HL-60 (cell line): ENCODE data around the gene ATP10A.
"Not testable (repeated sequence)": the region's sequence is repeated elsewhere in the genome, so short reads cannot be mapped to it uniquely, and the experiment has no call there.

Experiments used
- DNase-seq, 2 experiments: peaks; one replicate each; pipeline ENCODE4 v3.0.0-alpha.2; 2010 to 2020; ENCODE audit warnings: low read depth in 1 of 2, low spot score in 1 of 2
- H3K27ac ChIP-seq: fragments of 250-450 bp; sonication (Bioruptor Pico); replicated peaks from 2 replicates; pipeline ENCODE4 v1.5.1; 2020; ENCODE audit warnings: mild to moderate bottlenecking, moderate library complexity
- H3K27me3 ChIP-seq: fragments of 250-450 bp; sonication (Bioruptor Pico); 2 replicates; pipeline ENCODE4 v1.5.1; 2021; ENCODE audit warnings: mild to moderate bottlenecking, moderate library complexity; ENCODE audit not compliant: insufficient read depth, poor library complexity, severe bottlenecking
- H3K4me3 ChIP-seq: replicated peaks from 2 replicates; pipeline ENCODE4 v1.5.1; 2011; ENCODE audit warnings: mild to moderate bottlenecking, control low read depth, low read length; ENCODE audit not compliant: insufficient read depth
- CTCF ChIP-seq: IDR thresholded peaks from one replicate; pipeline ENCODE4 v1.5.1; 2011; ENCODE audit warnings: low read length, control low read depth, inconsistent platforms; ENCODE audit not compliant: insufficient read depth
- GABPA ChIP-seq: IDR thresholded peaks from 2 replicates; pipeline ENCODE4 v1.6.1; 2012; ENCODE audit warnings: low read depth
- POLR2AphosphoS5 ChIP-seq: IDR thresholded peaks from 2 replicates; pipeline ENCODE4 v1.6.1; 2012; ENCODE audit warnings: low read depth
- SPI1 ChIP-seq: IDR thresholded peaks from 2 replicates; pipeline ENCODE4 v1.6.1; 2012; ENCODE audit warnings: low read depth, mild to moderate bottlenecking, borderline replicate concordance
- TF ChIP-seq, protein P1 (sequence below): IDR thresholded peaks from 2 replicates; pipeline ENCODE4 v1.6.1; 2012; ENCODE audit warnings: low read depth; ENCODE audit not compliant: insufficient replicate concordance

Gene ATP10A

GRCh38 chr15:25860885-25861866 lies 2.0 kb downstream of the ATP10A start:
- Histone ChIP-seq H3K27me3 (peaks cover 4% of the 10 kb centered on the region), H3K27ac (no peak overlapping the region), H3K4me3 (no peak overlapping the region)
- no peak for DNase-seq
- TF ChIP-seq SPI1 (0 out of 2 replicates have a peak, but pooled peaks have one; percentile 3), GABPA (no peak)

GRCh38 chr15:25859838-25860645 lies 3.1 kb downstream of the ATP10A start:
- DNase-seq = no peak
- no peak overlapping the region for H3K27ac ChIP-seq
- no peak overlapping the region for H3K4me3 ChIP-seq
- TF ChIP-seq CTCF (no peak), GABPA (no peak), POLR2AphosphoS5 (no peak), SPI1 (no peak)
- TF ChIP-seq, protein P1, sequence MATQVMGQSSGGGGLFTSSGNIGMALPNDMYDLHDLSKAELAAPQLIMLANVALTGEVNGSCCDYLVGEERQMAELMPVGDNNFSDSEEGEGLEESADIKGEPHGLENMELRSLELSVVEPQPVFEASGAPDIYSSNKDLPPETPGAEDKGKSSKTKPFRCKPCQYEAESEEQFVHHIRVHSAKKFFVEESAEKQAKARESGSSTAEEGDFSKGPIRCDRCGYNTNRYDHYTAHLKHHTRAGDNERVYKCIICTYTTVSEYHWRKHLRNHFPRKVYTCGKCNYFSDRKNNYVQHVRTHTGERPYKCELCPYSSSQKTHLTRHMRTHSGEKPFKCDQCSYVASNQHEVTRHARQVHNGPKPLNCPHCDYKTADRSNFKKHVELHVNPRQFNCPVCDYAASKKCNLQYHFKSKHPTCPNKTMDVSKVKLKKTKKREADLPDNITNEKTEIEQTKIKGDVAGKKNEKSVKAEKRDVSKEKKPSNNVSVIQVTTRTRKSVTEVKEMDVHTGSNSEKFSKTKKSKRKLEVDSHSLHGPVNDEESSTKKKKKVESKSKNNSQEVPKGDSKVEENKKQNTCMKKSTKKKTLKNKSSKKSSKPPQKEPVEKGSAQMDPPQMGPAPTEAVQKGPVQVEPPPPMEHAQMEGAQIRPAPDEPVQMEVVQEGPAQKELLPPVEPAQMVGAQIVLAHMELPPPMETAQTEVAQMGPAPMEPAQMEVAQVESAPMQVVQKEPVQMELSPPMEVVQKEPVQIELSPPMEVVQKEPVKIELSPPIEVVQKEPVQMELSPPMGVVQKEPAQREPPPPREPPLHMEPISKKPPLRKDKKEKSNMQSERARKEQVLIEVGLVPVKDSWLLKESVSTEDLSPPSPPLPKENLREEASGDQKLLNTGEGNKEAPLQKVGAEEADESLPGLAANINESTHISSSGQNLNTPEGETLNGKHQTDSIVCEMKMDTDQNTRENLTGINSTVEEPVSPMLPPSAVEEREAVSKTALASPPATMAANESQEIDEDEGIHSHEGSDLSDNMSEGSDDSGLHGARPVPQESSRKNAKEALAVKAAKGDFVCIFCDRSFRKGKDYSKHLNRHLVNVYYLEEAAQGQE = no peak
- H3K27me3 ChIP-seq = peaks cover 4% of the 10 kb centered on the region

GRCh38 chr15:25858952-25859760 lies 4.0 kb downstream of the ATP10A start:
- H3K27me3 ChIP-seq = peaks cover 4% of the 10 kb centered on the region
- no peak overlapping the region for H3K27ac ChIP-seq
- DNase-seq = no peak
- no peak overlapping the region for H3K4me3 ChIP-seq
- TF ChIP-seq GABPA (no peak), SPI1 (no peak), POLR2AphosphoS5 (no peak), CTCF (no peak)
- TF ChIP-seq, protein P1 = no peak

DNA sequence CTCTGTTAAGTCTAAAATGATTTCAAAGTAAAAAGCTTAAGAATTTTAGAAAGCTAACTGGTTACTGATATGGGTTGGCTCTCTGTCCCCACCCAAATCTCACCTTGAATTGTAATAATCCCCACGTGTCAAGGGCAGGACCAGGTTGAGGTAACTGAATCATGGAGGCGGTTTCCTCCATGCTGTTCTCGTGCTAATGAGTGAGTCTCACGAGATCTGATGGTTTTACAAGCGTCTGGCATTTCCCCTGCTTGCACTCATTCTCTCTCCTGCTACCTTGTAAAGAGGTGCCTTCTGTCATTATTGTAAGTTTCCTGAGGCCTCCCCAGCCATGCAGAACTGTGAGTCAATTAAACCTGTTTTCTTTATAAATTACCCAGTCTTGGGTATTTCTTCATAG lies 7.1 kb downstream of the ATP10A start:
- not testable (repeated sequence) for H3K27ac ChIP-seq, H3K27me3 ChIP-seq, DNase-seq, H3K4me3 ChIP-seq
